ENCODE measurements around the gene WWP2.

GRCh38 chr16:69829338-69829737 is 67.2 kb downstream of the WWP2 start:
- TF ChIP-seq POLR2AphosphoS5 (IDR thresholded peaks at IDR 0.05; ENCODE audit: low read depth, low read length) (no peak), TAF1 (IDR thresholded peaks at IDR 0.05; ENCODE audit: borderline replicate concordance, insufficient read depth, low read length) (no peak)

Measured in PFSK-1 (cell line).